ES-I3 (cell line): ENCODE measurements around the gene MAPK4.
"Not testable (repeated sequence)": the region's sequence is repeated elsewhere in the genome, so short reads cannot be mapped to it uniquely, and the experiment has no call there.

Experiments used
- H3K36me3 ChIP-seq: 2 replicates; pipeline ENCODE4 v1.6.1; 2013; ENCODE audit warnings: mild to moderate bottlenecking, low read length, control low read depth, moderate library complexity; ENCODE audit not compliant: insufficient read depth
- H3K4me1 ChIP-seq: 2 replicates; pipeline ENCODE4 v1.6.1; 2013; ENCODE audit warnings: mild to moderate bottlenecking, control low read depth, low read length; ENCODE audit not compliant: insufficient read depth
- H3K9ac ChIP-seq: 2 replicates; pipeline ENCODE4 v1.6.1; 2013; ENCODE audit warnings: low read depth, mild to moderate bottlenecking, low read length, moderate library complexity
- H3K9me3 ChIP-seq: 2 replicates; pipeline ENCODE4 v1.6.1; 2013; ENCODE audit warnings: mild to moderate bottlenecking, low read length, moderate library complexity; ENCODE audit not compliant: control insufficient read depth, insufficient read depth

MAPK4 gene

DNA sequence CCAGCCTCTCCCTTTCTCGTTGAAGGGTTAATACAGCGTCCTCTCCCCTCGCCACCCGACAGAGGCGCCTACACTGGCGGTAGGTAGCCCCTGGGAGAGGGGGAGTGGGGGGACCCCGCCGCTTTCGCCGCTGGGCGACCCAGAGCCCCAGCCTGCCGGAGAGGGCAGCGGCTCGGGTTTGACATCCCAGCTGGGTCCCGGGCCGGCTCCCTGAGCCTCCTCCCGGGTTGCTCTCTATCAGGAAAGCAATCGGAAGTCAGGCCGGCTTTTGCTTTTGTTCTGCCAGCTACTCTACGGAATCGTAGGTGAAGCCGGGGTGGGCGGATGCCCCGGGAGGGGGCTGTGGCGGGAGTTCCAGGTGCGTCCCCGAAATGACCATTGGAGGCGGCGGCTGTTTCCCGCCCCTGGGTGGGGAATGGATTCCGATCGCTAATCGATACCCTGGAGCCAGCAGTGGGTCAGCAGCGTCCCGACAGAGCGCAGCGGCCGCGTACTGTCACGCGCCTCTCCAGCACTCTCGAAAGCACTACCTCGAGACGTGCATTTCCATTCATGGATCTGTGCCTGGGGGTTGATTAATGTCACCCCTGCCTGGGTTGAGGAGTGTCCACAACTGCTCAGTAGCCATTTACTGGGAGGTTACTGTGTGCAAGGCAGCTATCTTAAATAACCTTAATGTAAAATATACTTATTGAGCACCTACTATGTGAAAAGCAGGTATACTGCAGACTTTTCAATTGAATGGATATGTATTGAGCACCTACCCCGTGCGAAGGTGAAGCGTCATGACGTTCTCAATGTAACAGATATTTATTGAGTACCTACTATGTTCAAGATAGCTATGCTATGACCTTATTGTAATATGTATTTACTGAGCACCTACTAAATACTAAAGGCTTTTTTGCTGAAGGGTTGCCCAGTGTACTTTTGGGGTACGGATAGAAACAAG is 1.1 kb downstream of the MAPK4 start:
- no peaks in the 10 kb centered on the region for H3K9me3 ChIP-seq
- peak overlapping the region; percentile 79 for H3K9ac ChIP-seq
- no peaks in the 10 kb centered on the region for H3K4me1 ChIP-seq
- H3K36me3 ChIP-seq = no peaks in the 10 kb centered on the region

DNA sequence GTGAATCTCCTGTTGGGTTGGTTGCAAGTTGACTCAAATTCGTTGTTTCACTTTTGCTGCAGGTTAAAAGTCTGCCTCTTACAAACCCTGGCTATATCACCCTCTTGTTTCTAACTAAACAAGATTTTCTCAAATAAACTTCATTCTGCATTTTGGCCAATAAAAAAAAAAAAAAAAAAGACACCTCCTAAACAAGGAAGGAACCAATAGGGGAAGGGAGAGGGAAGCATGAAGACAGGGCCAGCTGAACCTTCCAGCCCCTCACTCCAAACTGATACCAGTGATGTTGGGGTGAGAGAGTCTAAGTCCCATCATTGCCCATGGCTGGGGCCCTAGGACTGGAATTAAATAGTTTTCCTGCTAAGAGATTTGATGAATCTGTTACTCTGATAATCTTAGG is 2.4 kb downstream of the MAPK4 start:
- not testable (repeated sequence) for H3K9ac ChIP-seq, H3K36me3 ChIP-seq, H3K9me3 ChIP-seq, H3K4me1 ChIP-seq

DNA sequence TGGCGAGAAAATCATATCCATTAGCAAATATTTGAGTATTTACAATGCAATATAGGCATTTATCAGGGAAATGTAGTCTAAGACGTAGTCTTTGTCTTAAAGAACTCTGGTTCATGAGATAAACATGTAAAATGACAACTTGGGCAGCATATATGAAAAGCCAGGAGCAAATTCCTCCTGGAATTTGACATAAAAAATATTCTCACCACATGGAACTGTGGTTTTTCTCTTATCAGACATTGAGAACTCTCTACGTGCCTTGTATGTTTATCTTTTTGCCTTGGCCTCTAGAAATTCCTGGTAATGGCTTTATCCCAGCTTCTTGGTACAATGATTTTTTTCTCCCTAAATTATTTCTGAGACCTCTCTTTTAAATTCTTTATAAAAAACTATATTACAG is 2.8 kb downstream of the MAPK4 start:
- no peak overlapping the region for H3K9ac ChIP-seq
- no peaks in the 10 kb centered on the region for H3K36me3 ChIP-seq
- H3K4me1 ChIP-seq = no peaks in the 10 kb centered on the region
- no peaks in the 10 kb centered on the region for H3K9me3 ChIP-seq

- no peaks in the 10 kb centered on the region for H3K36me3 ChIP-seq
- no peaks in the 10 kb centered on the region for H3K4me1 ChIP-seq
- no peak overlapping the region for H3K9ac ChIP-seq
- H3K9me3 ChIP-seq = peaks cover 3% of the 10 kb centered on the region; the same call in 1 of the 2 replicates
These were observed 3.5 kb downstream of the MAPK4 start for GRCh38 chr18:50563376-50563775.

DNA sequence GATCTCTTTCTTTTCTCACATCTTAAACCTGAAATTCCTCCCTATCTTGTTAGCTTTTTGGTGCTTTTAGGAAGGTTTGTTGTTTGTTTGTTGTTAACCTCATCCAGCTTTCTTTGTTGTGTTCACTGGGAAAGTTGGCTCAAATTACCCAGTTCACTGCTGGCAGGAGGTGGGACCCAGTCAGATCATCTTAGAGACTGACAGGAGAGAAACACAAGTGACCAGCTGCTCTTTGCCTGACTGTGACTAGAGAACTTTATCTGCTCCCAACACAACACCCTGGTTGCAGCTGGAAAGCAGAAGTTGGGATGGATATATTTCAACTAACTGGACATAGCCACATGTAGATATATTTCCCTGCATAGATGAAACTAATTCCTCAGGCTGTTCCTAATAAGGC is 10.0 kb downstream of the MAPK4 start:
- no peaks in the 10 kb centered on the region for H3K4me1 ChIP-seq
- no peaks in the 10 kb centered on the region for H3K36me3 ChIP-seq
- peaks cover 3% of the 10 kb centered on the region; the same call in 1 of the 2 replicates for H3K9me3 ChIP-seq
- no peak overlapping the region for H3K9ac ChIP-seq

GRCh38 chr18:50571606-50572005 is 11.7 kb downstream of the MAPK4 start:
- Histone ChIP-seq H3K9ac (no peak overlapping the region), H3K36me3 (no peaks in the 10 kb centered on the region), H3K4me1 (no peaks in the 10 kb centered on the region), H3K9me3 (peaks cover 3% of the 10 kb centered on the region; the same call in 1 of the 2 replicates)

DNA sequence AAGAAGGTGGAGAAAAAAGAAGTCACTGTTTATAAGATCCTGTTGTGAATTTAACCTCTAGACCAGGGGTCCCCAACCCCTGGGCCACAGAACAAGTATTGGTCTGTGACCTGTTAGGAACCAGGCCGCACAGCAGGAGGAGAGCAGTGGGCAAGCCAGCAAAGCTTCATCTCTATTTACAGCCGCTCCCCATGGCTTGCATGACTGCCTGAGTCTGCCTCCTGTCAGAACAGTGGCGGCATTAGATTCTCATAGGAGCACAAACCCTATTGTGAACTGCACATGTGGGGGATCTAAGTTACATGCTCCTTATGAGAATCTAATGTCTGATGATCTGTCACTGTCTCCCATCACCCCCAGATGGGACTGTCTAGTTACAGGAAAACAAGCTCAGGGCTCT is 13.3 kb downstream of the MAPK4 start:
- H3K9ac ChIP-seq, H3K4me1 ChIP-seq, H3K36me3 ChIP-seq, H3K9me3 ChIP-seq: not testable (repeated sequence)

GRCh38 chr18:50573679-50574078 is 13.8 kb downstream of the MAPK4 start:
- Histone ChIP-seq H3K9ac (no peak overlapping the region), H3K36me3 (no peaks in the 10 kb centered on the region), H3K9me3 (no peaks in the 10 kb centered on the region), H3K4me1 (no peaks in the 10 kb centered on the region)

DNA sequence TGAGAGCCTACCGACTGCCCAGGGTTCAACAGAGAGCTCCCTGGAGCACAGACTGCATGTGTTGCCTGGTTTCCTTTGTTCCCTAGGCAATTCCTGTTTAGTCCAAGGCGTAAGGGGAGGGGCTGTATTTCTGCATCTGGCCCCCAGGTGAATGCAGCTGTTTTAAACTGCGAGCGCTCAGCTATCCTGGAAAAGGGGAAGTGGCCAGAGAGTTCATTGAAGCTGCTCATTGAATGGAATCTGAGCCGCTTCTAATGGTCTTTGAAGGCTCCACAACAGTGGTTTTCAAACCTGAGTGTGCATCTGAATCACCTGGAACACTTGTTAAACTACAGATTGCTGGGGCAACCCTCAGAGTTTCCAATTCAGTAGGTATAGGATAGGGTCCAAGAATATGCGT is 18.1 kb downstream of the MAPK4 start:
- no peaks in the 10 kb centered on the region for H3K36me3 ChIP-seq
- no peak overlapping the region for H3K9ac ChIP-seq
- H3K9me3 ChIP-seq = no peaks in the 10 kb centered on the region
- H3K4me1 ChIP-seq = peaks cover 4% of the 10 kb centered on the region; the same call in 1 of the 2 replicates

GRCh38 chr18:50578651-50579050 is 18.8 kb downstream of the MAPK4 start:
- Histone ChIP-seq H3K36me3 (no peaks in the 10 kb centered on the region), H3K9me3 (no peaks in the 10 kb centered on the region), H3K9ac (no peak overlapping the region), H3K4me1 (peaks cover 4% of the 10 kb centered on the region; the same call in 1 of the 2 replicates)

- no peaks in the 10 kb centered on the region for H3K36me3 ChIP-seq
- no peak overlapping the region for H3K9ac ChIP-seq
- no peaks in the 10 kb centered on the region for H3K9me3 ChIP-seq
- H3K4me1 ChIP-seq = peaks cover 4% of the 10 kb centered on the region; the same call in 1 of the 2 replicates
These were observed 19.3 kb downstream of the MAPK4 start for GRCh38 chr18:50579061-50579774.

DNA sequence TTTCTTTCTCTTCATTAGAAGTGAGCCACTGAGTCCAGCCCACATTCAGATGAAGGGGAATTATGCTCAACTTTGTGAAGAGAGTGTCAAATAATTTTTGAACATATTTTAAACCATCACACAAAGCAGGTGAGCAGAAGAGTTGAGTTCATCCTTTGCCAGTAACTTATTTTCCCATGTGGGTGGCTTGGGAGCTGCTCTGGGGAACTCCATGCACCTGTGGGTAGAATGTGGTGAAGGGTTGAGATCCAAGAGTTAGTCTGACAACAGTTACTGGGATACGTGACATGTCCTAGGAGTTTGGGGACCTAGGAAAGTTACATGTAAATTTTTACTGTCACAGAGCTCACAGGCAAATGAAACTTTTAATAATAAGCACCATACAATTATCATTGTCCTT is 21.6 kb downstream of the MAPK4 start:
- H3K36me3 ChIP-seq = no peaks in the 10 kb centered on the region
- H3K9ac ChIP-seq = no peak overlapping the region
- H3K4me1 ChIP-seq = peaks cover 4% of the 10 kb centered on the region; the same call in 1 of the 2 replicates
- H3K9me3 ChIP-seq = no peaks in the 10 kb centered on the region

GRCh38 chr18:50582500-50582899 is 22.6 kb downstream of the MAPK4 start:
- H3K9me3 ChIP-seq = no peaks in the 10 kb centered on the region
- H3K4me1 ChIP-seq = peaks cover 4% of the 10 kb centered on the region; the same call in 1 of the 2 replicates
- no peak overlapping the region for H3K9ac ChIP-seq
- H3K36me3 ChIP-seq = no peaks in the 10 kb centered on the region

- Histone ChIP-seq H3K9me3 (no peaks in the 10 kb centered on the region), H3K4me1 (no peaks in the 10 kb centered on the region), H3K9ac (no peak overlapping the region), H3K36me3 (no peaks in the 10 kb centered on the region)
These were observed 26.8 kb downstream of the MAPK4 start for GRCh38 chr18:50586710-50587109.

- H3K4me1 ChIP-seq = no peaks in the 10 kb centered on the region
- H3K9me3 ChIP-seq = no peaks in the 10 kb centered on the region
- no peaks in the 10 kb centered on the region for H3K36me3 ChIP-seq
- no peak overlapping the region for H3K9ac ChIP-seq
These were observed 30.7 kb downstream of the MAPK4 start for GRCh38 chr18:50590593-50590992.
